Activated naive CD8-positive, alpha-beta T cell treated with anti-CD3 and anti-CD28 coated beads, Interleukin-2, amount 50 U/mL, for 24 hours (primary cell): ENCODE results near the gene CRYBB2.
"Not testable (repeated sequence)": the region's sequence is repeated elsewhere in the genome, so short reads cannot be mapped to it uniquely, and the experiment has no call there.

ENCODE experiments used
- ATAC-seq: fragments of 150-1000 bp; cut with Tn5 transposase; one replicate; pipeline ENCODE4 v1.10.0; 2021
- DNase-seq: peaks from one replicate; pipeline ENCODE4 v3.0.0; 2021
- H3K27ac Mint-ChIP-seq: one replicate; pipeline ENCODE4 v1.8.0; 2021; ENCODE audit warnings: mild to moderate bottlenecking, mixed read lengths
- H3K27me3 Mint-ChIP-seq: one replicate; pipeline ENCODE4 v1.8.0; 2021; ENCODE audit warnings: mixed read lengths
- H3K36me3 Mint-ChIP-seq: one replicate; pipeline ENCODE4 v1.8.0; 2021; ENCODE audit warnings: low read depth, mixed read lengths
- H3K4me1 Mint-ChIP-seq: one replicate; pipeline ENCODE4 v1.8.0; 2021; ENCODE audit warnings: mixed read lengths
- H3K4me3 Mint-ChIP-seq: one replicate; pipeline ENCODE4 v1.8.0; 2021; ENCODE audit warnings: mild to moderate bottlenecking, moderate library complexity, mixed read lengths
- H3K9me3 Mint-ChIP-seq: one replicate; pipeline ENCODE4 v1.8.0; 2021; ENCODE audit warnings: mixed read lengths

CRYBB2 gene

DNA sequence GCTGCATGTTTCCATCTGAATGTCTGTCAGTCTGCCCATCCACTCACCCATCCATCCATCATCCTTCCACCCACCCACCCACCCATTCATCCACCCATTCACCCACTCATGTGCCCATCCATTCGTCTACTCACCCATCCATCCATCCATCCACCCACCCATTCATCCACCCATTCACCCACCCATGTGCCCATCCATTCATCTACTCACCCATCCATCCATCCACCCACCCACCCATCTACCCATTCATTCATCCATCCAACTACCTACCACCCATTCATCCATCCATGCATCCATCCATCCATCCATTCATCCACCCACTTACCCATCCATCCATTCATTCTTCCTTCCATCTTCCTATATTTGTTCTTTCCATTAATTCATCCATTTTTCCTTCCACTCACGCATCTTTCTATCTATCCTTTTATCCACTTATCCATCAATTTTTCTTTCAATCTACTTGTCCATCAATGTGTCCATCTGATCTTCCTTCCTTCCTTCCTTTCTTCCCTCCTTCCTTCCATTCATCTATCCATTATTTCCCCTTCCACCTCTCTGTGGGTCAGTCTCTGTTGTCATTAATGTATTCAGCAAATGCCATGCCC, 11.8 kb upstream of the CRYBB2 start:
- no peaks in the 10 kb centered on the region for H3K36me3 Mint-ChIP-seq
- H3K4me1 Mint-ChIP-seq: no peaks in the 10 kb centered on the region
- ATAC-seq (no peak), DNase-seq (no peak)
- H3K27me3 Mint-ChIP-seq: no peaks in the 10 kb centered on the region
- H3K9me3 Mint-ChIP-seq: no peaks in the 10 kb centered on the region
- H3K27ac Mint-ChIP-seq: no peak overlapping the region
- no peak overlapping the region for H3K4me3 Mint-ChIP-seq

DNA sequence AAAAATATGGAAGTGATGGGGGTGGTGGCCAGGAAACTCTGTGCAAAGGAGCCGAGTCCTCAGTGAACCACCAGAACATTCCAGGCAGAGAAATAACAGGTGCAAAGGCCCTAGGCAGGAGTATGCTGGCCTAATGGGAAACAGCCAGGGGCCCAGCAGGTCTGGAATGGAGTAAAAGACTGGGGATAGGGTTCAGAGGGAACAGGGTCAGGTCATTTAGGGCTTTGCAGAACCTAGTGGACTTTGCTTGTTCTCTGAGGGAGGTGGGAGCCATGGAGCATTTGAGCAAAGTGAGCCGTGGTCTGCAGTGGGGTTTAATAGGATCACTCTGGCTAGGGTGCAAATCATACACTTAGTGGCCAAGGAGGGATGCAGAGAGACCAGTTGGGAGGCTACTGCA, 11.1 kb upstream of the CRYBB2 start:
- ATAC-seq (no peak), DNase-seq (no peak)
- Mint-ChIP-seq H3K9me3 (no peaks in the 10 kb centered on the region), H3K36me3 (no peaks in the 10 kb centered on the region), H3K27ac (no peak overlapping the region), H3K27me3 (no peaks in the 10 kb centered on the region), H3K4me3 (no peak overlapping the region), H3K4me1 (no peaks in the 10 kb centered on the region)

DNA sequence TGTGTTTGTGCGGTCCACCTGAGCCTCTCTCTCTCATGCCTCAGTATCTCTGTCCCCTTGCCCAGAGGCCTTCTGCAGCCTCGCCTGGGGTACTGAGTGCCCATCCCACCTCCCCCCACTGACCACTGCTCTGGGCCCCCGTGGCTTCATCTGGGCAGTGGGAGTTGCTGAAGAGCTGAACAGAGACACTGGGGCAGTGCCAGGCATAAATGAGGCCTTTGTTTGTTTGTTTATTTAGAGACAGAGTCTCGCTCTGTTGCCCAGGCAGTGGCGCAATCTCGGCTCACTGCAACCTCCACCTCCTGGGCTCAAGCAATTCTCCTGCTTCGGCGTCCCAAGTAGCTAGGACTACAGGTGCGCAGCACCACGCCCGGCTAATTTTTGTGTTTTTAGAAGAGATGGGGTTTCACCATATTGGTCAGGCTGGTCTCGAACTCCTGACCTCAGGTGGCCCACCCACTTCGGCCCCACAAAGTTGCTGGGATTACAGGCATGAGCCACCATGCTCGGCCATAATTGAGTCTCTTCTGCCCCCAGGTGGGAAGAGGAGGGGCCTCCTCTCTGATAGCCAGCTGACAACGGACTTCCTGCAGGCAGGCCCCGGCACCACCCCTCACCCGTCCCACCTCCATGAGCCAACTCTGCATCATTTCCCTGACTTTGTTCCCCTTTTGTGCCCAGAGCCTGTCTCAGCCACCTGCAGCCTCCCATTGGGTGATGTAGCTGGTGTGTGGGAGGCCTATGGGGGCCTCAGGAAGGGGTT, 10.5 kb upstream of the CRYBB2 start:
- Mint-ChIP-seq H3K27ac (no peak overlapping the region), H3K36me3 (no peaks in the 10 kb centered on the region), H3K4me1 (no peaks in the 10 kb centered on the region), H3K4me3 (no peak overlapping the region), H3K9me3 (no peaks in the 10 kb centered on the region), H3K27me3 (no peaks in the 10 kb centered on the region)
- ATAC-seq: no peak
- no peak for DNase-seq

DNA sequence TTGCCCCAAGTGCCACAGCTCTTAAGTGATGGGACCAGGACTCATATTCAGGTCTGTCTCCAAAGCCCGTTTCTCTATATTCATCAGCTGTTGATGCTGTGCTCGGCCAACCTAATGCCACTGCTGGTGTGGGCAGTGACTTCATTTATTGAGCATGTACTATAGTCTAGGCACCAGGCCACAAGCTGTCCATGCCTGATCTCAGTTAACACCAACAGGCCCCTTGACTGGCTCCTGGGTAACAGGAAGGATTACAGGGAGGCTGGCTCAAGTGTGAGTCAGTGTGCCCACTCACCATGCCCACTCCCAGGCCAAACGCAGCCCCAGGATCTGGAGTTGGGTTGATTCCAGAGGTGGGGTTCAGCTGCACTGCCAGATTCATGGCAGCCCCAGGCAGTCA, 8.6 kb upstream of the CRYBB2 start:
- Mint-ChIP-seq H3K36me3 (no peaks in the 10 kb centered on the region), H3K4me1 (no peaks in the 10 kb centered on the region), H3K9me3 (no peaks in the 10 kb centered on the region), H3K27ac (no peak overlapping the region), H3K27me3 (no peaks in the 10 kb centered on the region), H3K4me3 (no peak overlapping the region)
- ATAC-seq (no peak), DNase-seq (no peak)

DNA sequence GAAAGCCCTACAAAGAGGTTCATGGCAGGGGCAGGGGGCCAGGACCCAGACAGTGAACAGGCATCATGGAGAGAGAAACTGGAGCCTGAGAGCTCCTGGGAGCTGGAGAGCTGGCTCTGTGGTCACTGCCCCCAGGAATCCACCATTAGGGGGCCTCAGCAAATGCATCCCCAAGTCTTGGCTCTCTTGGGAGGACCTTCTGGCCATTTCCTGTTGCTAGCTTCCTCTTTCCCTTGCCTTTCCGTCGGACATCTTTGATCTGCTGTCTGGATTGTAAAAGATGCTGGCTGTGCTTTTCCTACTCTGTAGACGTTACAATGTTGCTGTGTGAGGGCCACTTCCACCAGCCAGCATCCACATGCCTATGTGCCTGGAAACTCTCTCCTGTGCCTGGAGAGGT, 7.1 kb upstream of the CRYBB2 start:
- no peaks in the 10 kb centered on the region for H3K36me3 Mint-ChIP-seq
- H3K4me1 Mint-ChIP-seq: no peaks in the 10 kb centered on the region
- DNase-seq (no peak), ATAC-seq (no peak)
- H3K4me3 Mint-ChIP-seq: no peak overlapping the region
- no peaks in the 10 kb centered on the region for H3K27me3 Mint-ChIP-seq
- H3K27ac Mint-ChIP-seq: no peak overlapping the region
- no peaks in the 10 kb centered on the region for H3K9me3 Mint-ChIP-seq

DNA sequence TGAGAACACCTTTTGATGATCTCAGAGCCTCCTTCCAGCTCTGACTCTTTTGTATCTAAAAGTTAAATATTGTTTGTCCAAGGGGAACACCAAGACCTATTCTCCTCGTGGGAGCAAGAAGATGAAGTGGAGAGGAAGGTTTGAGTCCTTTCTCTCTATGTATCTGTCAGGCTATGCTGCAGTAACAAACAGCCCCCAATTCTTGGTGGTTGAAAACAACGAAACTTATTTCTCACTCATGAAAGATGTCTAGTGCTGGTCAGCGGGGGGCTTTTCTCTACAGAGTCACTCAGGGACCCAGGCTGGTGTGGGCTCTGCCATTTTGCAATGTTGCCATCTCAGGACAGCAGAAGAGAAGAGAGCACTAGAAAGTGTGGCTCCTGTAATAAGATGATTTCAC, 6.2 kb upstream of the CRYBB2 start:
- peaks cover 2% of the 10 kb centered on the region for H3K27me3 Mint-ChIP-seq
- no peaks in the 10 kb centered on the region for H3K36me3 Mint-ChIP-seq
- ATAC-seq (no peak), DNase-seq (no peak)
- H3K4me3 Mint-ChIP-seq: no peak overlapping the region
- no peak overlapping the region for H3K27ac Mint-ChIP-seq
- no peaks in the 10 kb centered on the region for H3K4me1 Mint-ChIP-seq
- H3K9me3 Mint-ChIP-seq: no peaks in the 10 kb centered on the region

DNA sequence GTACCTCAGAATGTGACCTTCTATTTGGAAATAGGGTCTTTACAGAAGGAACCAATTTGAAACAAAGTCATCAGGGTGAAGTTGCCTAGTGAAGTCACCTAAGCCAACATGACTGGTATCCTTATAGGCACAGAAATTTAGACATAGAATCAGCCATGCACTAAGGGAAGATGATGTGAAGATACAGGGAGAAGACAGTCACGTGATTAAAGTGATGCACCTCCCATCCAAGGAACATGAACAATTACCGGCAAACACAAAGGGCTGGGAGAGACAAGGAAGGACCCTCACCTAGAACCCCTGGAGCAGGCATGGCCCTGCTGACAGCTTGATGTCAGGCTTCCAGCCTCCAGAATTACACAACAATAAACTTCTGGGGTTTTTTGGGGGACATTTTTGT, 3.2 kb upstream of the CRYBB2 start:
- Mint-ChIP-seq H3K36me3 (no peaks in the 10 kb centered on the region), H3K27me3 (peaks cover 4% of the 10 kb centered on the region), H3K4me1 (no peaks in the 10 kb centered on the region), H3K27ac (no peak overlapping the region), H3K4me3 (no peak overlapping the region), H3K9me3 (no peaks in the 10 kb centered on the region)
- ATAC-seq (no peak), DNase-seq (no peak)

DNA sequence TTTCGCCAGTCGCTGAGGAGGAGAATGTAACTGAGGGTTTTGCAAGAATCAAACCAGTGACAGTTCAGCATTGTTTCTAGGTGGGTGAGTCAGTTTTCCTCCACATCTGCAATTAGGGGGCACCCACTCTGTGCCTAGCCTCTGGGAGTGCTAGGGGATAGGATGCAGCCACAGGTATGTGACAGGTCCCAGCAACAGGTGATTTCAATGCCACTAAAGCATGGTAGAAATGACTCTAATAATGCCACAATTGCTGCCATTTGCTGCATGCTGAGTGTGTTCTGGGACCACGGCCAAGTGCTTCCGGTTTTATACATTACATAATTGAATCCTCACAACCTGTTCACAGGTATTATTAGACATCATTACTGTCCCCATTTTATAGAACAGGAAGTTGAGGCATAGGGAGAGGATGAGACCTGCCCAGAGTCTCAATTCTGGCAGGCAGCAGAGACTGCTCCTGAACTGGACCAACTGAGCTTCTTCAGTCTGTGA, 556 bp downstream of the CRYBB2 start:
- no peak for DNase-seq
- Mint-ChIP-seq H3K27me3 (peaks cover 6% of the 10 kb centered on the region), H3K9me3 (no peaks in the 10 kb centered on the region), H3K36me3 (no peaks in the 10 kb centered on the region), H3K27ac (no peak overlapping the region), H3K4me1 (no peaks in the 10 kb centered on the region), H3K4me3 (no peak overlapping the region)
- ATAC-seq: no peak

DNA sequence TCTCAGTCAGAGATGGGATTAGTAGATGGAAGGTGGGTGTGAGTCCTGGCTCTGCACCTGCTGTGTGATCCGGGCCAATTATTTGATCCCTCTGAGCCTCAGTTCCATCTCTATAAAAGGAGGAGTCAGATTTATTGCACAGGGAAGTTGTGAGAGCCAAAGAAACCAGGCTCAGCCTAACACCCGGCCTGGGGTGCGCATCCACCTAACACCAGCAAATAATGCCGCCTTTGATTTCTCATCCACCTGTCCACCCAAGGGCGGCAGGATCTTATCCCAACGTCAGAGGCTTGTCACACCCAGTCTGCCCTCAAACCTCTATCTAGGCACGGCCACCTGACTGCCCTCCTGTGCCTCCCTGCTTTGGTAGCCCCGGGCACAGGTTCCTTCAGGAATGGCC, 2.4 kb downstream of the CRYBB2 start:
- H3K4me1 Mint-ChIP-seq: no peaks in the 10 kb centered on the region
- H3K27me3 Mint-ChIP-seq: peaks cover 6% of the 10 kb centered on the region
- H3K9me3 Mint-ChIP-seq: no peaks in the 10 kb centered on the region
- H3K36me3 Mint-ChIP-seq: no peaks in the 10 kb centered on the region
- no peak for DNase-seq
- H3K27ac Mint-ChIP-seq: no peak overlapping the region
- ATAC-seq: no peak
- H3K4me3 Mint-ChIP-seq: no peak overlapping the region

DNA sequence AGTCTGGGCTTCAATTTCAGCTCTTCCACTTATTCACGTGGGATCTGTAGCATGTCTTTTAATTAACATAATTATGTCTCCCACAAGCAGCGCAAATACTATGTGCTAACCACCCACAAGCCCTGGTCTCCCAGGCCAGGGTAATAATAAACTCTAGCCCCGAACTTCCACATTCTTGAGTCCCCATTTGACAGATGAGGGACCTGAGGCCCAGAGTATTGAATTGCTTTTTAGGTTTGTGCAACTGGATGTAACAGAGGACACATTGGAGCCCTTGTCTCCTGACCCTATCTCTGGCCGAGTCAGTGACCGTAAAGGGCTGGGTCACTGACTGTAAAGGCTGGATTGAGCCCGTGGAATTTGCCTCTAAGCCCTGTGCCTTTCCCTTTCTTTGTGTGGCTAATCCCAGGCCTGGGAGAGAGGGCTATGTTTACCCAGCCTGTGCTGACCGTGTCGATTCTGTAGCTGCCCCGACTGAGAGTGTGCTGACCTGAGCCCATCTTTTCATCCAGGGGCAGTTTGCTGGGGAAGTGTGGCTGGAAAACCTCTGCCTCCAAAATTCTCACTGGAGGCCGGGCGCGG, 3.9 kb downstream of the CRYBB2 start:
- DNase-seq (no peak), ATAC-seq (no peak)
- no peaks in the 10 kb centered on the region for H3K9me3 Mint-ChIP-seq
- peaks cover 6% of the 10 kb centered on the region for H3K27me3 Mint-ChIP-seq
- no peak overlapping the region for H3K4me3 Mint-ChIP-seq
- H3K4me1 Mint-ChIP-seq: no peaks in the 10 kb centered on the region
- H3K36me3 Mint-ChIP-seq: no peaks in the 10 kb centered on the region
- H3K27ac Mint-ChIP-seq: no peak overlapping the region

DNA sequence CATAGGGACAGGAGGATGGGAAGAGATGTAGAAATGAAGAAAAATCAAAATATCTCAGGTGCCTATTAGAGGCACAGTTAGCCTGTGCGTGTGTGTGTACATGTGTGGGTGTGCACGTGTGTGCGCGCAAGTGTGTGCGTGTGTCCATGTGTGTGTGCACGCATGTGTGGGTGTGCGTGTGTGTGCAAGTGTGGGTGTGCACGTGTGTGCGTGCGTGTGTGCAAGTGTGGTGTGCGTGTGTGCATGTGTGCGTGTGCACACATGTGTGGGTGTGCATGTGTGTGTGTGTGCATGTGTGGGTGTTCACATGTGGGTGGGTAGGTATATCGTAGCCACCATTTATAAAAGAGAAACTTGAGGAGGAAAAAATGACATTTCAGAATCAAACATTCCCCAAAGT, 9.4 kb downstream of the CRYBB2 start:
- ATAC-seq (no peak), DNase-seq (no peak)
- Mint-ChIP-seq H3K27me3 (peaks cover 24% of the 10 kb centered on the region), H3K4me1 (no peaks in the 10 kb centered on the region), H3K4me3 (no peak overlapping the region), H3K9me3 (no peaks in the 10 kb centered on the region), H3K27ac (no peak overlapping the region), H3K36me3 (no peaks in the 10 kb centered on the region)

DNA sequence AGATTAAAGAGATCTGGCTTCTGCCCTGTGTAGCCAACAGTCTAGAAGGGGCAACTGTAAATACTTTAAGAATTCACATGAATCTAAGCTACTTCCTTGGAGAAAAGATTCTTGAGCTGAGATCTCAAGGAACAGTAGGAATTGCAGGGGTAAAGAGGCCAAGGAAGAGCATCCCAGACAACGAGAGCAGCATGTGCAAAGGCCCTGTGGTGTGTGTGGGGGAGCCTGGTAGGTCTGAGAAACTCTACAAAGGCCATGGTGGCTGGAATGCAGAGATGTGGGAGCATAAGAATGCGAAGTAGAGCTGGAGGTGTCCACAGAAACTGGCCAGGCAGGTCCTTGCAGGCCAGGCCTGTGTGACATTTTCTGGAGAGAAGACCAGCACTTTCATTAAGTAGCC, 11.3 kb downstream of the CRYBB2 start:
- H3K27ac Mint-ChIP-seq, H3K4me3 Mint-ChIP-seq, ATAC-seq, DNase-seq, H3K4me1 Mint-ChIP-seq, H3K9me3 Mint-ChIP-seq, H3K36me3 Mint-ChIP-seq: not testable (repeated sequence)
- peaks cover 37% of the 10 kb centered on the region for H3K27me3 Mint-ChIP-seq

DNA sequence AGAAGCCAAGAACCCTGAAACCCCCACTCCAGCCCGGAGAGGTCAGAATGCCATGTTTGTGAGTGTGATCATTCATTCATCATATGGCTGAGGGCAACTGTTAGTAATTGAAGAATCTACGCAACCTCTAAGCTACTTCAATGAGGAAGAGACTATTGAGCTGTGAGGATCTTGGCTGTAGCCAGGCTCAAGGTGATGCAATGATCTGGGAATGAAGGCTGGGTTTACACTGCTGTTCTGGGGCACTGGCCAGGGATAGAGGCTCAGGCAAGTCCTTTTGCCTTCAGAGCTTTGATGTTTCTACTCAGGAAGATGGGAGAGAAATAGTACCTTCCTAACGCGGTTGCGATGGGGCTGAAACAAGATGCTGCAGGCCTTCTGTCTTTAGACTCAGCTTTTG, 12.9 kb downstream of the CRYBB2 start:
- DNase-seq: no peak
- Mint-ChIP-seq H3K4me1 (peaks cover 1% of the 10 kb centered on the region), H3K4me3 (no peak overlapping the region), H3K27me3 (peaks cover 43% of the 10 kb centered on the region), H3K36me3 (no peaks in the 10 kb centered on the region), H3K27ac (no peak overlapping the region), H3K9me3 (no peaks in the 10 kb centered on the region)
- ATAC-seq: no peak

DNA sequence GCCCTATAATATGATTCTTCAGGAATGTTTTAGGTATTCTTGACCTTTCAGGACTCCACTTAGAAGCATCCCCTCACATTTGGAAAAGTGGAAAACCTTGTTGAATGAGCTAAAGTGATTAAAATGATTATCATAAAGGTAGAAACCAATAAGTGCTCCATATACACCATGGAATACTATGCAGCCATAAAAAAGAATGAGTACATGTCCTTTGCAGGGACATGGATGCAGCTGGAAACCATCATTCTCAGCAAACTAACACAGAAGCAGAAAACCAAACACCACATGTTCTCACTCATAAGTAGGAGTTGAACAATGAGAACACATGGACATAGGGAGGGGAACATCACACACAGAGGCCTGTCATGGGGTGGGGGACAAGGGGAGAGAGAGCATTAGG, 14.3 kb downstream of the CRYBB2 start:
- H3K36me3 Mint-ChIP-seq: not testable (repeated sequence)

DNA sequence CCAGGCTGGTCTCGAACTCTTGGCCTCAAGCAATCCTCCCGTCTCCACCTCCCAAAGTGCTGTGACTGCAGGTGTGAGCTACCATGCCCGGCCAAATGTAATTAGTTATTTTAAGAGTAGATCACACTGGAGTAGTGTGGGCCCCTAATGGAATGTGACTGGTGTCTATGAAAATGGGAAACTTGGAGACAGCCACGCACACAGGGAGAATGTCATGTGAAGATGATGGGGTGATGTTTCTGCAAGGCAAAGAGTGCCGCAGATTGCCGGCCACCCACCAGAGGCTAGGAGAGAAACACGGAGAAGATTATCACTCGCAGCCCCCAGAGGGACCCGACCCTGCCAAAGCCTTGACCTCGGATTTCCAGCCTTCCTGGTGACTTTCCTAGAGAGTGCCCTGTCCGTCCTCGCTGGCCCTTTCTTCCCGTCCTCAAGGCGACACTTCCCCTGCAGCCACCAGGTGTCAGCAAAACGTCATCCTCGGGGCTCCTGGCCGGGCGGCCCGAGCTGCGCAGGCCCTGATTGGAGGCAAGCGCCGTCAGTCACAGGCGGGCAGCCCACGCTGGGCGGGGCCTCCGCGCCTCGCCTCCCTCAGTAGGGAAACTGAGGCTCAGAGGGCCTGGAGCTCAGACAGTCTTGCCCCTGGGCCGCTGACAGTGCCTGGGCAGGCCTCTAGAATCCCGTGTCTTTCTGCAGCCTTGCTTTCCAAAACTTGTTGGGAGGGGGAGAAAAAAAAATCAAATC, 16.3 kb downstream of the CRYBB2 start:
- Mint-ChIP-seq H3K4me1 (peaks cover 1% of the 10 kb centered on the region), H3K36me3 (no peaks in the 10 kb centered on the region), H3K27me3 (peaks cover 49% of the 10 kb centered on the region), H3K4me3 (peak overlapping the region; percentile 25), H3K9me3 (no peaks in the 10 kb centered on the region), H3K27ac (no peak overlapping the region)
- DNase-seq: peak; percentile 82
- peak; percentile 86 for ATAC-seq

More for the DNA sequence above, 14.3 kb downstream of the CRYBB2 start:
- H3K27me3 Mint-ChIP-seq: peaks cover 48% of the 10 kb centered on the region
- not testable (repeated sequence) for H3K4me1 Mint-ChIP-seq, H3K4me3 Mint-ChIP-seq, H3K27ac Mint-ChIP-seq, H3K9me3 Mint-ChIP-seq, ATAC-seq, DNase-seq
